DND-41 (cell line): ENCODE results near the gene SH3GL3.

ENCODE experiments used
- ATAC-seq: fragments of 200-7000 bp; cut with Tn5 transposase; 3 replicates; pipeline ENCODE4 v1.9.1; 2021; ENCODE audit warnings: low read depth; ENCODE audit not compliant: insufficient read depth
- DNase-seq: peaks from one replicate; pipeline ENCODE4 v3.0.0-alpha.2; 2020
- H2AFZ ChIP-seq: 2 replicates; pipeline ENCODE4 v1.6.0; 2012; ENCODE audit warnings: low read depth, low read length
- H3K27ac ChIP-seq: 2 replicates; pipeline ENCODE4 v1.5.1; 2012; ENCODE audit warnings: low read length, inconsistent platforms
- H3K27me3 ChIP-seq: fragments of 200-600 bp; sonication (generic); 2 replicates; pipeline ENCODE4 v1.6.0; 2012; ENCODE audit warnings: low read length, mild to moderate bottlenecking, inconsistent platforms; ENCODE audit not compliant: insufficient read depth, poor library complexity
- H3K36me3 ChIP-seq: 2 replicates; pipeline ENCODE4 v1.5.1; 2012; ENCODE audit warnings: low read length, inconsistent platforms; ENCODE audit not compliant: insufficient read depth
- H3K4me1 ChIP-seq: 2 replicates; pipeline ENCODE4 v1.5.1; 2012; ENCODE audit warnings: mild to moderate bottlenecking, low read length; ENCODE audit not compliant: insufficient read depth
- H3K4me2 ChIP-seq: 2 replicates; pipeline ENCODE4 v1.6.0; 2012; ENCODE audit warnings: mild to moderate bottlenecking, moderate library complexity, low read length, inconsistent platforms; ENCODE audit not compliant: insufficient read depth
- H3K4me3 ChIP-seq, 2 experiments: fragments of 200-600 bp in 1 of 2; shearing (Covaris generic) in 1 of 2; 2 replicates each; pipeline ENCODE4 v1.5.1; 2012 to 2016; ENCODE audit warnings: inconsistent platforms in 2 of 2, low read length in 2 of 2, mild to moderate bottlenecking in 2 of 2, low read depth in 1 of 2, moderate library complexity in 1 of 2
- H3K79me2 ChIP-seq: 2 replicates; pipeline ENCODE4 v1.6.0; 2012; ENCODE audit warnings: low read length, inconsistent platforms; ENCODE audit not compliant: insufficient read depth
- H3K9ac ChIP-seq: 2 replicates; pipeline ENCODE4 v1.6.0; 2012; ENCODE audit warnings: low read depth, mild to moderate bottlenecking, inconsistent platforms, low read length, moderate library complexity
- H3K9me3 ChIP-seq: 2 replicates; pipeline ENCODE4 v1.5.1; 2012; ENCODE audit warnings: low read length, moderate library complexity, mild to moderate bottlenecking, inconsistent platforms; ENCODE audit not compliant: insufficient read depth, severe bottlenecking
- H4K20me1 ChIP-seq: 2 replicates; pipeline ENCODE4 v1.6.0; 2012; ENCODE audit warnings: low read length; ENCODE audit not compliant: insufficient read depth
- EZH2 ChIP-seq: IDR thresholded peaks from 3 replicates; pipeline ENCODE4 v1.6.1; 2012; ENCODE audit warnings: borderline replicate concordance, low read depth, mild to moderate bottlenecking, moderate library complexity, low read length, inconsistent platforms; ENCODE audit not compliant: severe bottlenecking
- TF ChIP-seq, protein P1 (sequence below): IDR thresholded peaks from 2 replicates; pipeline ENCODE4 v1.5.1; 2012; ENCODE audit warnings: borderline replicate concordance, low read length, moderate library complexity, mild to moderate bottlenecking; ENCODE audit not compliant: poor library complexity, severe bottlenecking; ENCODE audit errors: extremely low read depth

Gene SH3GL3

DNA sequence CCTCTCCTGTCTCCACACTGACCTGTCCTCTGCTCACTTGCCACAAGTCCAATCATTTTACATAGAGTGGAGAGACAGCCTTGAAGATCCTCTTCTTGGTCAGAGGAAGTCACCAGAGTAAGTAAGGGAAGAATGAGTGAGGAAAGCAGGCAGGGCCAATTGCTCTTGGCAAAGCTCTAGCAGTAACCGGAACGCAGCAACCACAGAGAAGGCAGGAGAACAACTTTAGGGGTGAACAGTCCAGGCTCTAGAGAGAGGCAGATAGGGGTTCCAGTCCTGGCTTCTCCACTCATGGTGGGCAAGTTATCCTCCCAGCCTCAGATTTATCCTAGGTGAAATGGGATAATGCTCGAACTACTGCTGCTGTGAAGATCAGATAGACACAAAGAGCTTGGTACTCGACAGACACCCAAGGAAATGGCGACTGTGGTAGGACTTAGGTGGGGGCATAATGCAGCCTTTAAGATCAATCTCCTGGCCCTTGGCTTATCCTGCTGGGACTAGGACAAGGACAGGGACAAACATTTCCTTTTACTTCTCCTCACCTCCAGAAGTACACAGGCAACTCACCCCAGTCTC lies 205.6 kb downstream of the SH3GL3 start:
- H3K4me1 ChIP-seq: no peaks in the 10 kb centered on the region
- no peak overlapping the region for H2AFZ ChIP-seq
- no peak overlapping the region for H3K9ac ChIP-seq
- no peak overlapping the region for H3K27ac ChIP-seq
- H4K20me1 ChIP-seq: no peaks in the 10 kb centered on the region
- H3K36me3 ChIP-seq: no peaks in the 10 kb centered on the region
- no peak for DNase-seq
- H3K4me2 ChIP-seq: no peak overlapping the region
- ATAC-seq: no peak
- H3K79me2 ChIP-seq: no peaks in the 10 kb centered on the region
- TF ChIP-seq, protein P1, sequence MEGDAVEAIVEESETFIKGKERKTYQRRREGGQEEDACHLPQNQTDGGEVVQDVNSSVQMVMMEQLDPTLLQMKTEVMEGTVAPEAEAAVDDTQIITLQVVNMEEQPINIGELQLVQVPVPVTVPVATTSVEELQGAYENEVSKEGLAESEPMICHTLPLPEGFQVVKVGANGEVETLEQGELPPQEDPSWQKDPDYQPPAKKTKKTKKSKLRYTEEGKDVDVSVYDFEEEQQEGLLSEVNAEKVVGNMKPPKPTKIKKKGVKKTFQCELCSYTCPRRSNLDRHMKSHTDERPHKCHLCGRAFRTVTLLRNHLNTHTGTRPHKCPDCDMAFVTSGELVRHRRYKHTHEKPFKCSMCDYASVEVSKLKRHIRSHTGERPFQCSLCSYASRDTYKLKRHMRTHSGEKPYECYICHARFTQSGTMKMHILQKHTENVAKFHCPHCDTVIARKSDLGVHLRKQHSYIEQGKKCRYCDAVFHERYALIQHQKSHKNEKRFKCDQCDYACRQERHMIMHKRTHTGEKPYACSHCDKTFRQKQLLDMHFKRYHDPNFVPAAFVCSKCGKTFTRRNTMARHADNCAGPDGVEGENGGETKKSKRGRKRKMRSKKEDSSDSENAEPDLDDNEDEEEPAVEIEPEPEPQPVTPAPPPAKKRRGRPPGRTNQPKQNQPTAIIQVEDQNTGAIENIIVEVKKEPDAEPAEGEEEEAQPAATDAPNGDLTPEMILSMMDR: no peak
- no peak for TF ChIP-seq EZH2
- no peak overlapping the region for H3K4me3 ChIP-seq
- H3K9me3 ChIP-seq: no peaks in the 10 kb centered on the region
- H3K27me3 ChIP-seq: no peaks in the 10 kb centered on the region

DNA sequence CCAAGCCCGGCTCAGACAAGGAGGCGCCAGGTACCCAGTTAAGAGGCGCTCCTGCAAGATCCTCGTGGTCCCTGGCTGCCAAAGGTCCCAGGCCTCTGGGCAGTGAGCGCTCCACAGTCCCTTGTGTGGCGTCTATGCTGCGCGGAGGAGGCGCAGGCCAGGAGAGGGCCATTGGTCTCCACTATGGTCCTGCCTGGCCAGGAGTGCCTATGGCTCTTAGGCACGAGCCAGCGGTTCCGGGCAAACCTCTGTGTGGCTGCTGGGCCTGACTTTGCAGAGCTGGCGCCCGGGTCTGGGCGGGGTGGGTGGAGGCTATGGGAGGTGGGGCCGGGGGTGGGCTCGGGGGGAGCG lies 206.1 kb downstream of the SH3GL3 start:
- TF ChIP-seq, protein P1: no peak
- no peak for TF ChIP-seq EZH2
- no peaks in the 10 kb centered on the region for H3K4me1 ChIP-seq
- no peak overlapping the region for H3K4me2 ChIP-seq
- no peaks in the 10 kb centered on the region for H4K20me1 ChIP-seq
- H3K4me3 ChIP-seq: no peak overlapping the region
- H3K36me3 ChIP-seq: no peaks in the 10 kb centered on the region
- no peaks in the 10 kb centered on the region for H3K27me3 ChIP-seq
- no peak for ATAC-seq
- H3K9ac ChIP-seq: no peak overlapping the region
- no peak overlapping the region for H3K27ac ChIP-seq
- H3K9me3 ChIP-seq: no peaks in the 10 kb centered on the region
- DNase-seq: no peak
- H2AFZ ChIP-seq: no peak overlapping the region
- no peaks in the 10 kb centered on the region for H3K79me2 ChIP-seq

DNA sequence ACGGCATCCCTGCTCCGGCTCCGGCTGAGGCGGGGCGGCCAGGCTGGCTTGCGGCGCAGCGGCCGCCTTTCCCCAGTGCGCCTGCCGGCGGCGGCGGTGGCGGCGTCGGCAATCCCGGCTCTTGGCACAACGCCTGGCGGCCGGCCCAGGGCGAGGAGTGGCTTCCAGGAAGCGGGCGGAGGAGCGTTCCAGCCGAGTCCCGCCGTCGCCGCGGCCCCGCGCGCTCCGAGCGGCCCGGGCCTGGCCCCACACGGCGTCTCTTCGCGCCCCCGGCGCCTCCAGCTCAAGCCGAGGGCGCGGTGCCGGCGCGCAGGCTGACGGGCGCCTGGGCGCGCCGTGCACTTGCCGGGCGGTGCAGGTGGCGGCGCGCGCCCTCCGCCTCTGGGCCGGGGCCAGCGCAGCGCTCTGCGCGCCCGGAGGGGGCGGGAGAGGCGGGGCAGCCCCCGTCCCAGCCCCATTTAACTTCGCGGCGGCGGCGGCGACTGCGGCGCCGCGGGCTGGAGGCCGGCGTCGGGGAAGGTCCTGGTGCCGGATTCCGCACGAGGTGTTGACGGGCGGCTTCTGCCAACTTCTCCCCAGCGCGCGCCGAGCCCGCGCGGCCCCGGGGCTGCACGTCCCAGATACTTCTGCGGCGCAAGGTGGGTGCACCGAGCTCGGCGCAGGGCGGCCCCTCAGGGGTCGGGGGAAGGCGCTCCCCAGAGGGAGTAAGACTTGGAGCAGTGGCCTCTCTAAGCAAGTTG lies 206.7 kb downstream of the SH3GL3 start, which contains the start of gene ADAMTSL3:
Gene ADAMTSL3, plus strand, starts transcription at position 485 of the 740 bp plus-strand sequence. CDS start 1,639 bp downstream, outside the sequence.
- Histone ChIP-seq H2AFZ (no peak within 1 kb of the TSS), H3K4me2 (no peak within 1 kb of the TSS), H3K27ac (no peak within 1 kb of the TSS), H3K36me3 (no peaks in the 10 kb centered on the region), H4K20me1 (no peaks in the 10 kb centered on the region), H3K4me3 (no peak within 1 kb of the TSS), H3K9ac (no peak within 1 kb of the TSS), H3K79me2 (no peaks in the 10 kb centered on the region), H3K9me3 (no peaks in the 10 kb centered on the region), H3K27me3 (no peaks in the 10 kb centered on the region), H3K4me1 (no peaks in the 10 kb centered on the region)
- no peak for ATAC-seq
- no peak for TF ChIP-seq EZH2
- TF ChIP-seq, protein P1: no peak
- DNase-seq: no peak
